GM12872 (cell line): Measurements from ENCODE around the gene GMFB.

Source experiments
- TF ChIP-seq, protein P1 (sequence below): IDR thresholded peaks from 3 replicates; pipeline ENCODE4 v1.5.1; 2011; ENCODE audit warnings: low read depth, mild to moderate bottlenecking, low read length, moderate library complexity; ENCODE audit not compliant: insufficient read depth

The GMFB gene

DNA sequence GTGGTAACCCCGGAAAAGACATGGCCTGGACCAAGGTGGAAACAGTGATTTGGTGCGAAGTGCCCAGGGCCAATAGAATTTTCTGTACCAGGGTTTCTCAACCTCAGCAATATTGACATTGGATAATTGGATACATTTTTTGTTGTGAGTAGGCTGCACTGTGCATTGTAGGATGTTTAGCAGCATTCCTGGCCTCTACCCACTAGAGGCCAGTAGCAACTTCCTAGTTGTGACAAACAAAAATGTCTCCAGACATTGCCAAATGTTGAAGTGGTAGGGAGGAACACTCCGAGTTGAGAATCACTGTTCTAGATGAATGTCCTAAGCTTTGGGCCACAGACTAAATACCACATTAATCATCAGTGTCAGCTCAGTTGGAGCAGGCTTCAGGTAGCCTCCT, 14.7 kb upstream of the GMFB start:
- TF ChIP-seq, protein P1, sequence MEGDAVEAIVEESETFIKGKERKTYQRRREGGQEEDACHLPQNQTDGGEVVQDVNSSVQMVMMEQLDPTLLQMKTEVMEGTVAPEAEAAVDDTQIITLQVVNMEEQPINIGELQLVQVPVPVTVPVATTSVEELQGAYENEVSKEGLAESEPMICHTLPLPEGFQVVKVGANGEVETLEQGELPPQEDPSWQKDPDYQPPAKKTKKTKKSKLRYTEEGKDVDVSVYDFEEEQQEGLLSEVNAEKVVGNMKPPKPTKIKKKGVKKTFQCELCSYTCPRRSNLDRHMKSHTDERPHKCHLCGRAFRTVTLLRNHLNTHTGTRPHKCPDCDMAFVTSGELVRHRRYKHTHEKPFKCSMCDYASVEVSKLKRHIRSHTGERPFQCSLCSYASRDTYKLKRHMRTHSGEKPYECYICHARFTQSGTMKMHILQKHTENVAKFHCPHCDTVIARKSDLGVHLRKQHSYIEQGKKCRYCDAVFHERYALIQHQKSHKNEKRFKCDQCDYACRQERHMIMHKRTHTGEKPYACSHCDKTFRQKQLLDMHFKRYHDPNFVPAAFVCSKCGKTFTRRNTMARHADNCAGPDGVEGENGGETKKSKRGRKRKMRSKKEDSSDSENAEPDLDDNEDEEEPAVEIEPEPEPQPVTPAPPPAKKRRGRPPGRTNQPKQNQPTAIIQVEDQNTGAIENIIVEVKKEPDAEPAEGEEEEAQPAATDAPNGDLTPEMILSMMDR = peak; percentile 44

DNA sequence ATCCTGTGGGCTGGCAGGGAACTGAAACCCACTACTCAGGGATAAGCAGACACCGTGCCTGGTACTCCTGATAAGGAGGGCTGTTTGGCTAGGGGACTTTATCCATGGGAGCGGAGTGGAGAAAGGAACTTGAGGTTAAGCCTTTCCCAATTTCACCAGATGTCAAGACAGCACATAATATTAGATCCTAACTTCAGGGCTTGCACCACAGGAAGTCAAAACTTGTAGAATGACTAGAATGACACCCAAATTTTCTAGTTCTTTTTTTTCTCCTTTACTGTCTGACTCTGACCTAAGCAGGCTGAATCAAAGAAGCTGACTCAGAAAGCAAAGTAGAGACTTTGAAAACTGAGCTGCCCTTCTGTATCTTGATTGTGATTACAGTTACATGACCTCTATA, 13.8 kb upstream of the GMFB start:
- TF ChIP-seq, protein P1 = no peak

- TF ChIP-seq, protein P1 = no peak
Observed at GRCh38 chr14:54501480-54501879, 12.7 kb upstream of the GMFB start.

DNA sequence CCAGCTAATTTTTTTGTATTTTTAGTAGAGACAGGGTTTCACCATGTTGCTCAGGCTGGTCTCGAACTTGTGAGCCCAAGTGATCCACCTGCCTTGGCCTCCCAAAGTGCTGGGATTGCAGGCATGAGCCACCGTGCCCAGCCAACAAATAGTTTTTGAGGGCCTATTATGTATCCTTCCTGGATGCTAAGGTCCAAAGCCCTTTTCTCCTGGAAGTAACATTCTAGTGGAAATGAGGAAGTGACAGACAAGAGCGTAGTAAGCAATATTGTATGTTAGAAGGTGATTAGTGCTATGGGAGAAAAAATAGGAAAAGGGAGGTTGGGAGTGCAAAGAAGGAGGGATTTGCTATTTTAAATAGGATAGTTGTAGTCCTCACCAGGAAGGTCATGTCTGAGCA, 12.0 kb upstream of the GMFB start:
- TF ChIP-seq, protein P1 = no peak

GRCh38 chr14:54498579-54498978, 9.8 kb upstream of the GMFB start:
- TF ChIP-seq, protein P1 = no peak

GRCh38 chr14:54498095-54498531, 9.3 kb upstream of the GMFB start:
- TF ChIP-seq, protein P1 = no peak

- TF ChIP-seq, protein P1 = no peak
Observed at GRCh38 chr14:54497224-54497623, 8.4 kb upstream of the GMFB start.

GRCh38 chr14:54493293-54493692, 4.5 kb upstream of the GMFB start:
- TF ChIP-seq, protein P1 = no peak
